SK-N-SH (cell line): ENCODE results near the gene ALPG.
"Not testable (repeated sequence)": the region's sequence is repeated elsewhere in the genome, so short reads cannot be mapped to it uniquely, and the experiment has no call there.

Source experiments
- CHD2 ChIP-seq: fragments of 150-350 bp; IDR thresholded peaks from 2 replicates; pipeline ENCODE4 v1.6.1; 2018; ENCODE audit warnings: low read length; ENCODE audit not compliant: partially characterized antibody
- EZH2phosphoT487 ChIP-seq: fragments of 200-600 bp; sonication (generic); IDR thresholded peaks from 2 replicates; pipeline ENCODE4 v1.6.1; 2017; ENCODE audit warnings: low read depth, mixed run types, mild to moderate bottlenecking, antibody characterized with exemption, moderate library complexity, borderline replicate concordance
- FOXJ3 ChIP-seq: sonication (generic); formaldehyde crosslinking; IDR thresholded peaks from 2 replicates; pipeline ENCODE4 v1.5.1; 2020; ENCODE audit warnings: mild to moderate bottlenecking, missing genetic modification reagents
- GABPA ChIP-seq: IDR thresholded peaks from 2 replicates; pipeline ENCODE4 v1.4.0; 2012; ENCODE audit warnings: low read depth, mild to moderate bottlenecking
- JUND ChIP-seq: IDR thresholded peaks from 2 replicates; pipeline ENCODE4 v1.4.0; 2012
- MAX ChIP-seq: IDR thresholded peaks from 2 replicates; pipeline ENCODE4 v1.4.0; 2012; ENCODE audit warnings: low read depth
- POLR2AphosphoS5 ChIP-seq: IDR thresholded peaks from 2 replicates; pipeline ENCODE4 v1.6.1; 2012; ENCODE audit warnings: low read depth, low read length
- RAD21 ChIP-seq: IDR thresholded peaks from 2 replicates; pipeline ENCODE4 v1.6.1; 2012; ENCODE audit warnings: mild to moderate bottlenecking, low read length
- RFX5 ChIP-seq: IDR thresholded peaks from 2 replicates; pipeline ENCODE4 v1.6.1; 2012; ENCODE audit warnings: mild to moderate bottlenecking, improper control_type of control experiment, low read length
- SIN3A ChIP-seq: IDR thresholded peaks from 2 replicates; pipeline ENCODE4 v1.6.1; 2012; ENCODE audit warnings: low read depth, mild to moderate bottlenecking, low read length, moderate library complexity, borderline replicate concordance
- SMC3 ChIP-seq: IDR thresholded peaks from 2 replicates; pipeline ENCODE4 v1.6.1; 2012; ENCODE audit warnings: low read depth, low read length, improper control_type of control experiment
- YY1 ChIP-seq: IDR thresholded peaks from 2 replicates; pipeline ENCODE4 v1.4.0; 2012; ENCODE audit warnings: low read depth, mild to moderate bottlenecking
- TF ChIP-seq, protein P1 (sequence below): fragments of 200-600 bp; sonication (generic); IDR thresholded peaks from 2 replicates; pipeline ENCODE4 v1.6.1; 2017; ENCODE audit warnings: antibody characterized with exemption, mild to moderate bottlenecking, moderate library complexity
- TF ChIP-seq, protein P2 (sequence below): IDR thresholded peaks from 2 replicates; pipeline ENCODE4 v1.4.0; 2012; ENCODE audit warnings: low read depth, borderline replicate concordance

- TF ChIP-seq, protein P1, sequence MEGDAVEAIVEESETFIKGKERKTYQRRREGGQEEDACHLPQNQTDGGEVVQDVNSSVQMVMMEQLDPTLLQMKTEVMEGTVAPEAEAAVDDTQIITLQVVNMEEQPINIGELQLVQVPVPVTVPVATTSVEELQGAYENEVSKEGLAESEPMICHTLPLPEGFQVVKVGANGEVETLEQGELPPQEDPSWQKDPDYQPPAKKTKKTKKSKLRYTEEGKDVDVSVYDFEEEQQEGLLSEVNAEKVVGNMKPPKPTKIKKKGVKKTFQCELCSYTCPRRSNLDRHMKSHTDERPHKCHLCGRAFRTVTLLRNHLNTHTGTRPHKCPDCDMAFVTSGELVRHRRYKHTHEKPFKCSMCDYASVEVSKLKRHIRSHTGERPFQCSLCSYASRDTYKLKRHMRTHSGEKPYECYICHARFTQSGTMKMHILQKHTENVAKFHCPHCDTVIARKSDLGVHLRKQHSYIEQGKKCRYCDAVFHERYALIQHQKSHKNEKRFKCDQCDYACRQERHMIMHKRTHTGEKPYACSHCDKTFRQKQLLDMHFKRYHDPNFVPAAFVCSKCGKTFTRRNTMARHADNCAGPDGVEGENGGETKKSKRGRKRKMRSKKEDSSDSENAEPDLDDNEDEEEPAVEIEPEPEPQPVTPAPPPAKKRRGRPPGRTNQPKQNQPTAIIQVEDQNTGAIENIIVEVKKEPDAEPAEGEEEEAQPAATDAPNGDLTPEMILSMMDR: not testable (repeated sequence)
- TF ChIP-seq JUND, RFX5, FOXJ3, POLR2AphosphoS5, SIN3A, YY1, RAD21, CHD2, MAX, GABPA, EZH2phosphoT487, SMC3: not testable (repeated sequence)
- TF ChIP-seq, protein P2, sequence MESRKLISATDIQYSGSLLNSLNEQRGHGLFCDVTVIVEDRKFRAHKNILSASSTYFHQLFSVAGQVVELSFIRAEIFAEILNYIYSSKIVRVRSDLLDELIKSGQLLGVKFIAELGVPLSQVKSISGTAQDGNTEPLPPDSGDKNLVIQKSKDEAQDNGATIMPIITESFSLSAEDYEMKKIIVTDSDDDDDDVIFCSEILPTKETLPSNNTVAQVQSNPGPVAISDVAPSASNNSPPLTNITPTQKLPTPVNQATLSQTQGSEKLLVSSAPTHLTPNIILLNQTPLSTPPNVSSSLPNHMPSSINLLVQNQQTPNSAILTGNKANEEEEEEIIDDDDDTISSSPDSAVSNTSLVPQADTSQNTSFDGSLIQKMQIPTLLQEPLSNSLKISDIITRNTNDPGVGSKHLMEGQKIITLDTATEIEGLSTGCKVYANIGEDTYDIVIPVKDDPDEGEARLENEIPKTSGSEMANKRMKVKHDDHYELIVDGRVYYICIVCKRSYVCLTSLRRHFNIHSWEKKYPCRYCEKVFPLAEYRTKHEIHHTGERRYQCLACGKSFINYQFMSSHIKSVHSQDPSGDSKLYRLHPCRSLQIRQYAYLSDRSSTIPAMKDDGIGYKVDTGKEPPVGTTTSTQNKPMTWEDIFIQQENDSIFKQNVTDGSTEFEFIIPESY: not testable (repeated sequence)
These were observed 41.6 kb upstream of the ALPG start for GRCh38 chr2:232364806-232365594.
